ENCODE data around the gene ZNF710. TPM values are rescaled to one million over a fixed set of nuclear protein-coding genes. Genes with fewer than 3 reads are reported as not detected.

ZNF710 gene
- total and polyA plus RNA-seq, 2 of the 8 experiments (the other 6 are each of a cell fraction or from before 2014, with no cell fraction given): 10.5 to 24.0 TPM

- no peak for TF ChIP-seq ATF3 (IDR thresholded peaks at IDR 0.05; ENCODE audit: insufficient read depth, low read depth, low read length)
- TF ChIP-seq TCF12 (IDR thresholded peaks at IDR 0.05; ENCODE audit: low read depth, low read length): no peak
- TF ChIP-seq TAF1 (IDR thresholded peaks at IDR 0.05; ENCODE audit: low read depth, low read length): peak; percentile 65
- no peak for TF ChIP-seq NANOG (IDR thresholded peaks at IDR 0.05; ENCODE audit: insufficient read depth, low read depth, low read length, poor library complexity, severe bottlenecking)
- no peak for TF ChIP-seq EGR1 (IDR thresholded peaks at IDR 0.05; ENCODE audit: borderline replicate concordance, low read depth, low read length)
- no peak for TF ChIP-seq SUZ12 (IDR thresholded peaks at IDR 0.05; ENCODE audit: low read length)
- TF ChIP-seq POLR2AphosphoS5 (IDR thresholded peaks at IDR 0.05; ENCODE audit: low read depth, low read length): peak; percentile 55
- TF ChIP-seq CEBPB (IDR thresholded peaks at IDR 0.05; ENCODE audit: low read depth, low read length): no peak
- TF ChIP-seq NRF1 (IDR thresholded peaks at IDR 0.05; ENCODE audit: low read depth, low read length): no peak
- TF ChIP-seq ASH2L (IDR thresholded peaks at IDR 0.05; ENCODE audit: low read length): no peak
- TF ChIP-seq RNF2 (IDR thresholded peaks at IDR 0.05; ENCODE audit: borderline replicate concordance, low read depth, low read length, missing control alignments, poor library complexity, severe bottlenecking): no peak
- 0 out of 4 replicates have a peak, but pooled peaks of 1 of the 2 experiments have one; percentile 47 for TF ChIP-seq SIN3A (conservative IDR thresholded peaks at IDR 0.05 in 1 of 2, IDR thresholded peaks at IDR 0.05 in 1 of 2; ENCODE audit: low read depth in 1 of 2, low read length in 2 of 2)
- TF ChIP-seq, protein P1, sequence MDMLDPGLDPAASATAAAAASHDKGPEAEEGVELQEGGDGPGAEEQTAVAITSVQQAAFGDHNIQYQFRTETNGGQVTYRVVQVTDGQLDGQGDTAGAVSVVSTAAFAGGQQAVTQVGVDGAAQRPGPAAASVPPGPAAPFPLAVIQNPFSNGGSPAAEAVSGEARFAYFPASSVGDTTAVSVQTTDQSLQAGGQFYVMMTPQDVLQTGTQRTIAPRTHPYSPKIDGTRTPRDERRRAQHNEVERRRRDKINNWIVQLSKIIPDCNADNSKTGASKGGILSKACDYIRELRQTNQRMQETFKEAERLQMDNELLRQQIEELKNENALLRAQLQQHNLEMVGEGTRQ (IDR thresholded peaks at IDR 0.05; ENCODE audit: low read length): no peak
- TF ChIP-seq EZH2 (IDR thresholded peaks at IDR 0.05; ENCODE audit: low read depth, low read length, severe bottlenecking): no peak
- no peak for TF ChIP-seq FOSL1 (IDR thresholded peaks at IDR 0.05; ENCODE audit: insufficient read depth, low read depth, low read length)
- no peak for TF ChIP-seq ATF2 (IDR thresholded peaks at IDR 0.05; ENCODE audit: low read length)
- no peak for TF ChIP-seq TAF7 (optimal IDR thresholded peaks at IDR 0.05; ENCODE audit: borderline replicate concordance, low read depth, low read length)
- TF ChIP-seq GTF2F1 (IDR thresholded peaks at IDR 0.05; ENCODE audit: borderline replicate concordance, low read depth, low read length): no peak
- TF ChIP-seq SP2 (IDR thresholded peaks at IDR 0.05; ENCODE audit: low read length): no peak
- TF ChIP-seq RFX5 (IDR thresholded peaks at IDR 0.05; ENCODE audit: borderline replicate concordance, low read depth, low read length): no peak
- TF ChIP-seq CTBP2 (IDR thresholded peaks at IDR 0.05; ENCODE audit: borderline replicate concordance, insufficient read depth, insufficient read length, low read length): no peak
Observed at GRCh38 chr15:90001062-90001682, at the start of gene ZNF710 (continued).

All from H1 (cell line).